ENCODE data around the gene MEI1. TPM values are rescaled to one million over a fixed set of nuclear protein-coding genes. Genes with fewer than 3 reads are reported as not detected.

MEI1 gene
- polyA plus RNA-seq, 1 donor from 2014 or later, result not detected

- Histone ChIP-seq H3K36me3 (ENCODE audit: insufficient read depth, low read length) (no peaks in the 10 kb centered on the region), H2AFZ (ENCODE audit: low read depth, low read length) (no peak overlapping the region), H3K27me3 (ENCODE audit: insufficient read depth, low read depth, low read length) (no peaks in the 10 kb centered on the region), H3K4me2 (ENCODE audit: low read length) (no peak overlapping the region), H3K27ac (ENCODE audit: low read length) (no peak overlapping the region), H3K79me2 (replicated peaks; ENCODE audit: insufficient read depth, low read length) (no peaks in the 10 kb centered on the region), H3F3A (ENCODE audit: insufficient read depth, low read length, poor library complexity, severe bottlenecking) (no peaks in the 10 kb centered on the region), H3K9ac (ENCODE audit: low read length) (no peak overlapping the region), H3K9me2 (ENCODE audit: insufficient read depth, low read length) (no peaks in the 10 kb centered on the region), H3K9me3 (ENCODE audit: low read length) (no peaks in the 10 kb centered on the region), H4K20me1 (ENCODE audit: insufficient read depth) (no peaks in the 10 kb centered on the region), H3K4me3 (ENCODE audit: low read length) (no peak overlapping the region)
- TF ChIP-seq MXI1 (conservative IDR thresholded peaks at IDR 0.05; ENCODE audit: poor library complexity, severe bottlenecking) (no peak), TAF1 (IDR thresholded peaks at IDR 0.05; ENCODE audit: low read depth) (no peak), RAD21 (conservative IDR thresholded peaks at IDR 0.05) (no peak), POLR2AphosphoS5 (IDR thresholded peaks at IDR 0.05) (no peak), SMC3 (conservative IDR thresholded peaks at IDR 0.05; ENCODE audit: poor library complexity) (no peak), EZH2 (IDR thresholded peaks at IDR 0.05; ENCODE audit: borderline replicate concordance, insufficient read depth, low read length, poor library complexity, severe bottlenecking) (no peak), EP300 (conservative IDR thresholded peaks at IDR 0.05; ENCODE audit: poor library complexity, severe bottlenecking) (no peak)
- TF ChIP-seq, protein P1, sequence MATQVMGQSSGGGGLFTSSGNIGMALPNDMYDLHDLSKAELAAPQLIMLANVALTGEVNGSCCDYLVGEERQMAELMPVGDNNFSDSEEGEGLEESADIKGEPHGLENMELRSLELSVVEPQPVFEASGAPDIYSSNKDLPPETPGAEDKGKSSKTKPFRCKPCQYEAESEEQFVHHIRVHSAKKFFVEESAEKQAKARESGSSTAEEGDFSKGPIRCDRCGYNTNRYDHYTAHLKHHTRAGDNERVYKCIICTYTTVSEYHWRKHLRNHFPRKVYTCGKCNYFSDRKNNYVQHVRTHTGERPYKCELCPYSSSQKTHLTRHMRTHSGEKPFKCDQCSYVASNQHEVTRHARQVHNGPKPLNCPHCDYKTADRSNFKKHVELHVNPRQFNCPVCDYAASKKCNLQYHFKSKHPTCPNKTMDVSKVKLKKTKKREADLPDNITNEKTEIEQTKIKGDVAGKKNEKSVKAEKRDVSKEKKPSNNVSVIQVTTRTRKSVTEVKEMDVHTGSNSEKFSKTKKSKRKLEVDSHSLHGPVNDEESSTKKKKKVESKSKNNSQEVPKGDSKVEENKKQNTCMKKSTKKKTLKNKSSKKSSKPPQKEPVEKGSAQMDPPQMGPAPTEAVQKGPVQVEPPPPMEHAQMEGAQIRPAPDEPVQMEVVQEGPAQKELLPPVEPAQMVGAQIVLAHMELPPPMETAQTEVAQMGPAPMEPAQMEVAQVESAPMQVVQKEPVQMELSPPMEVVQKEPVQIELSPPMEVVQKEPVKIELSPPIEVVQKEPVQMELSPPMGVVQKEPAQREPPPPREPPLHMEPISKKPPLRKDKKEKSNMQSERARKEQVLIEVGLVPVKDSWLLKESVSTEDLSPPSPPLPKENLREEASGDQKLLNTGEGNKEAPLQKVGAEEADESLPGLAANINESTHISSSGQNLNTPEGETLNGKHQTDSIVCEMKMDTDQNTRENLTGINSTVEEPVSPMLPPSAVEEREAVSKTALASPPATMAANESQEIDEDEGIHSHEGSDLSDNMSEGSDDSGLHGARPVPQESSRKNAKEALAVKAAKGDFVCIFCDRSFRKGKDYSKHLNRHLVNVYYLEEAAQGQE (IDR thresholded peaks at IDR 0.05; ENCODE audit: borderline replicate concordance), result no peak
- TF ChIP-seq, protein P2, sequence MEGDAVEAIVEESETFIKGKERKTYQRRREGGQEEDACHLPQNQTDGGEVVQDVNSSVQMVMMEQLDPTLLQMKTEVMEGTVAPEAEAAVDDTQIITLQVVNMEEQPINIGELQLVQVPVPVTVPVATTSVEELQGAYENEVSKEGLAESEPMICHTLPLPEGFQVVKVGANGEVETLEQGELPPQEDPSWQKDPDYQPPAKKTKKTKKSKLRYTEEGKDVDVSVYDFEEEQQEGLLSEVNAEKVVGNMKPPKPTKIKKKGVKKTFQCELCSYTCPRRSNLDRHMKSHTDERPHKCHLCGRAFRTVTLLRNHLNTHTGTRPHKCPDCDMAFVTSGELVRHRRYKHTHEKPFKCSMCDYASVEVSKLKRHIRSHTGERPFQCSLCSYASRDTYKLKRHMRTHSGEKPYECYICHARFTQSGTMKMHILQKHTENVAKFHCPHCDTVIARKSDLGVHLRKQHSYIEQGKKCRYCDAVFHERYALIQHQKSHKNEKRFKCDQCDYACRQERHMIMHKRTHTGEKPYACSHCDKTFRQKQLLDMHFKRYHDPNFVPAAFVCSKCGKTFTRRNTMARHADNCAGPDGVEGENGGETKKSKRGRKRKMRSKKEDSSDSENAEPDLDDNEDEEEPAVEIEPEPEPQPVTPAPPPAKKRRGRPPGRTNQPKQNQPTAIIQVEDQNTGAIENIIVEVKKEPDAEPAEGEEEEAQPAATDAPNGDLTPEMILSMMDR (IDR thresholded peaks at IDR 0.05; ENCODE audit: poor library complexity, severe bottlenecking), result no peak
Observed at GRCh38 chr22:41776381-41776780, 77.1 kb downstream of the MEI1 start.

DNA sequence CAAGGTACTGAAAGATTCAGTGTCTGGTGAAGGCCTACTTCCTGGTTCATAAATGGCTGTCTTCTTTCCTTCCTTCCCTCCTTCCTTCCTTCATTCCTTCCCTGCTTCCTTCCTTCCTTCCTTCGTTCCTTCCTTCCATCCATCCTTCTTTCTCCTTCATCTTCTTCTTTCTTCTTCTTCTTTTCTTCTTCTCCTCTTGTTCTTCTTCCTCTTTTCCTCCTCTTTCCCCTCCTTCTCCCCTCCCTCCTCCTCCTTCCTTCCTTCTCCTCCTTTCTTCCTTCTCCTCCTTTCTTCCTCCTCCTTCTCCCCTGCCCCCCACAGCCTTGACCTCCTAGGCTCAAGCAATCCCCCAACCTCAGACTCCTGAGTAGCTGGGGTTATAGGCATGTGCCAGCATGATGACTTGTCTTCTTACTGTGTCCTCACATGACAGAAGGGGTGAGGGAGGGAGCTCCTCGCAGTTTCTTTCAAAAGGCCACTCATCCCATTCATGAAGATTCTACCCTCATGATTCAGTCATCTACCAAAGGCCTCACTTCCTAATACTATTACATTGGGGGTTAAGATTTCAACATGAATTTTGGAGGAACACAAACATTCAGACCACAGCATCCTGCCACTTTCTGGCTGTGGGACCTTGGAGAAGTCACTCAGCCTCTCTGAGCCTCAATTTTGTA, 78.6 kb downstream of the MEI1 start:
- no peaks in the 10 kb centered on the region for H3K27me3 ChIP-seq (ENCODE audit: insufficient read depth, low read depth, low read length)
- no peaks in the 10 kb centered on the region for H3K79me2 ChIP-seq (replicated peaks; ENCODE audit: insufficient read depth, low read length)
- H3K4me3 ChIP-seq (ENCODE audit: low read length), result no peak overlapping the region
- TF ChIP-seq, protein P2 (IDR thresholded peaks at IDR 0.05; ENCODE audit: poor library complexity, severe bottlenecking), result no peak
- TF ChIP-seq POLR2AphosphoS5 (IDR thresholded peaks at IDR 0.05) (no peak), SMC3 (conservative IDR thresholded peaks at IDR 0.05; ENCODE audit: poor library complexity) (no peak), EP300 (conservative IDR thresholded peaks at IDR 0.05; ENCODE audit: poor library complexity, severe bottlenecking) (no peak), TAF1 (IDR thresholded peaks at IDR 0.05; ENCODE audit: low read depth) (no peak), MXI1 (conservative IDR thresholded peaks at IDR 0.05; ENCODE audit: poor library complexity, severe bottlenecking) (no peak), RAD21 (conservative IDR thresholded peaks at IDR 0.05) (no peak), EZH2 (IDR thresholded peaks at IDR 0.05; ENCODE audit: borderline replicate concordance, insufficient read depth, low read length, poor library complexity, severe bottlenecking) (no peak)
- TF ChIP-seq, protein P1 (IDR thresholded peaks at IDR 0.05; ENCODE audit: borderline replicate concordance), result no peak
- H3K9ac ChIP-seq (ENCODE audit: low read length), result no peak overlapping the region
- no peaks in the 10 kb centered on the region for H4K20me1 ChIP-seq (ENCODE audit: insufficient read depth)
- H3K27ac ChIP-seq (ENCODE audit: low read length), result no peak overlapping the region
- no peaks in the 10 kb centered on the region for H3K9me2 ChIP-seq (ENCODE audit: insufficient read depth, low read length)
- H3K9me3 ChIP-seq (ENCODE audit: low read length), result no peaks in the 10 kb centered on the region
- no peaks in the 10 kb centered on the region for H3K36me3 ChIP-seq (ENCODE audit: insufficient read depth, low read length)
- no peaks in the 10 kb centered on the region for H3F3A ChIP-seq (ENCODE audit: insufficient read depth, low read length, poor library complexity, severe bottlenecking)
- no peak overlapping the region for H3K4me2 ChIP-seq (ENCODE audit: low read length)
- no peak overlapping the region for H2AFZ ChIP-seq (ENCODE audit: low read depth, low read length)
